Measurements from ENCODE around the gene MKLN1.
"Not testable (repeated sequence)": the region's sequence is repeated elsewhere in the genome, so short reads cannot be mapped to it uniquely, and the experiment has no call there.

Gene MKLN1

GRCh38 chr7:131307627-131308026, 20.0 kb upstream of the MKLN1 start:
- DNase-seq (ENCODE audit: low read depth in 2 of 3, low spot score in 1 of 3), result no peak

- DNase-seq (ENCODE audit: low read depth in 2 of 3, low spot score in 1 of 3), result no peak
Observed at GRCh38 chr7:131312838-131313237, 14.8 kb upstream of the MKLN1 start.

GRCh38 chr7:131320603-131321002, 7.1 kb upstream of the MKLN1 start:
- no peak for DNase-seq (ENCODE audit: low read depth in 2 of 3, low spot score in 1 of 3)

GRCh38 chr7:131321656-131322055, 6.0 kb upstream of the MKLN1 start:
- no peak for DNase-seq (ENCODE audit: low read depth in 2 of 3, low spot score in 1 of 3)

- DNase-seq (ENCODE audit: low read depth in 2 of 3, low spot score in 1 of 3), result no peak
Observed at GRCh38 chr7:131322061-131322460, 5.6 kb upstream of the MKLN1 start.

DNA sequence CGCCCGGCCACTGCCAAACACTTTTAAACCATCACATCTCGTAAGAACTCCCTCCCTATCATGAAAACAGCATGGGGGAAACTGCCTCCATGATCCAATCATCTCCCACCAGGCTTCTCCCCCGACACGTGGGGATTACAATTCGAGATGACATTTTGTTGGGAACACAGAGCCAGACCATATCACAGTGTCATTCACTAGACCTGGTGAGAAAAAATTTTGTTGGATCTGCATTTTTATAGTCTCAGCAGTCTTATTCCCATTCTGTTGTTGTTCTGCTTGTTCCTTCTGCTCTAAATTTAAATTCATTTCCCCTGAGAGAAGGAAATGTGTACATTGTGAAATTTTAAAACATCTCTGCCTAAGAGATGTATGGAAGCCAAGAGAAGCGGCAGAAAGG, 4.8 kb upstream of the MKLN1 start:
- no peak for DNase-seq (ENCODE audit: low read depth in 2 of 3, low spot score in 1 of 3)

DNA sequence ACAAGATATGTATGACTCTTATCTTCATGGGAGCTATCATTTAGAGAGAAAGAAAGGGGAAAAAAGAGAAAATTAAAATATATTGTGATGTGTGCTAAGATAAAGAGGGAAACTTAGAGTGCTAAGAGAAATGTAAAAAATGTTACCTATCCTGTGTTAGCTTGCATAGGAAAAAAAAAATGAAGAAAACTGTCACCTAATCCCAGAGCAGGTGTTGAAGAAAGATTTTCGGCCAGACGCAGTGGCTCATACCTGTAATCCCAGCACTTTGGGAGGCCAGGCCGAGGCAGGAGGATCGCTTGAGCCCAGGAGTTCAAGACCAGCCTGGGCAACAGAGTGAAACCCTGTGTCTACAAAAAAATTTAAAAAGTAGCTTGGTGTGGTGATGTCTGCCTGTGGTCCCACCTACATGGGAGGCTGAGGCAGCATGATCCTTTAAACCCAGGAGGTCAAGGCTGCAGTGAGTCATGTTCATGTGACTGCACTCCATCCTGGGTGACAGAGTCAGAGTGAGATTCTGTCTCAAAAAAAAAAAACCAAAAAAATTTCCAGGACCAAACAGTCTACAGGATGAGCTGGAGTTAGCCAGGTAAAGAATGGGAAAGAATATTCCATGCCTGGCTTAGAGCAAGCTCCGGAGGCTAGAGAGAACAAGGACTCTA, 2.4 kb upstream of the MKLN1 start:
- DNase-seq (ENCODE audit: low read depth in 2 of 3, low spot score in 1 of 3), result no peak

GRCh38 chr7:131326576-131326975, 1.1 kb upstream of the MKLN1 start:
- DNase-seq (ENCODE audit: low read depth in 2 of 3, low spot score in 1 of 3), result no peak

GRCh38 chr7:131327049-131327625, 539 bp upstream of the MKLN1 start:
- no peak for DNase-seq (ENCODE audit: low read depth in 2 of 3, low spot score in 1 of 3)

GRCh38 chr7:131328377-131329175, 900 bp downstream of the MKLN1 start:
- no peak for DNase-seq (ENCODE audit: low read depth in 2 of 3, low spot score in 1 of 3)

DNA sequence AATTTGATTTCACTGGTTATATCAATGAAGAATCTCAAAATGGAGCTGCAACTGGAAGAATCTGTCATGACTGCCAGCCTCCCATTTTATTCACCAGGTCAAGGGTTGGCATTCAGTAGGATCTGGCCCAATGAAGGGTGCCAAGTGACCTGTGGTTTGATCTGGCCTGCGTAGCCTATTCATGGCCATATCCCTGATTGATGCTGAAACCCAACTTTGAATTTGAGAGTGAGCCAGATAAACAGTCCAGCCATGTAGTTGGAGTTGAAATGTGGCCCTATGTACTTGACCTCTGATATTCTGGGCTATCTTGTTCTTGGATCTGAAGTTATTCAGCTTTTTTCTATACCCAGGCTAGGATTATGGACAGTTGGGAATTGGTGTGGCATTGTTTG, 1.5 kb downstream of the MKLN1 start:
- no peak for DNase-seq (ENCODE audit: low read depth in 2 of 3, low spot score in 1 of 3)

DNA sequence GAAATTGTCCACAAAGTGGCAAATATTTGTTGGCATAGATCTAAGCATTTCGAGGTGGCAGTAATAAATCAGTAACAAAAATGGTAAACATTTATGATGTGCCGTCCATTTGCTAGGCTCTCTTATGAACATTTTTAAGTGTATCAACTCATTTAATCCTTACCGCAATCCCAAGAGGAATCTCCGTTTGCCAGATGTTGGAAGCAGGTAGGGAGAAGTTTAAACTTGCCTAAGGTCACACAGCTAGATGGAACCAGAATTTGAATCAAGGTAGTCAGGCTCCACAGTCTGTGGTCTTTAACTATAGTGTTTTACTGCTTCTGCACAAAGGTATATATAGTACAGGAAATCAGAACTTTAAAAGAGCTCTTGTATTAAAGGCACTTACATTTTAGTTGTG, 2.6 kb downstream of the MKLN1 start:
- no peak for DNase-seq (ENCODE audit: low read depth in 2 of 3, low spot score in 1 of 3)

DNA sequence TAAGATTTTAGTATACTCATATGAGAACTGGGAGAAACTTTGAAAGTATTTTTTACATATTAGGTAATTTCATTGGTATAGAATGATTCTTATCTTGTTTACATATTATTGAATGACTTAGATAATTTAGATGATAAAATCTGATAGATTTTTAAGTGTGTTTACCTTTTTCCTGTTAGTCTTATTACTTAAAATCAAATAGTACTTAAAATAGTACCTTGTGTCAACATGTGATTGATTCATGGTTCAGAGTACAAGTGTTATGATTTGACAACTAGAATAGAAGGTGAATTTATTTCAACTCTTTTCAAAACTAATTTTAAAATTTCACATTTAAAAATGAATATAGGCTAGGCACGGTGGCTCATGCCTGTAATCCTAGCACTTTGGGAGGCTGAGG, 4.1 kb downstream of the MKLN1 start:
- no peak for DNase-seq (ENCODE audit: low read depth in 2 of 3, low spot score in 1 of 3)

- not testable (repeated sequence) for DNase-seq (ENCODE audit: low read depth in 2 of 3, low spot score in 1 of 3)
Observed at GRCh38 chr7:131332729-131333128, 5.1 kb downstream of the MKLN1 start.

DNA sequence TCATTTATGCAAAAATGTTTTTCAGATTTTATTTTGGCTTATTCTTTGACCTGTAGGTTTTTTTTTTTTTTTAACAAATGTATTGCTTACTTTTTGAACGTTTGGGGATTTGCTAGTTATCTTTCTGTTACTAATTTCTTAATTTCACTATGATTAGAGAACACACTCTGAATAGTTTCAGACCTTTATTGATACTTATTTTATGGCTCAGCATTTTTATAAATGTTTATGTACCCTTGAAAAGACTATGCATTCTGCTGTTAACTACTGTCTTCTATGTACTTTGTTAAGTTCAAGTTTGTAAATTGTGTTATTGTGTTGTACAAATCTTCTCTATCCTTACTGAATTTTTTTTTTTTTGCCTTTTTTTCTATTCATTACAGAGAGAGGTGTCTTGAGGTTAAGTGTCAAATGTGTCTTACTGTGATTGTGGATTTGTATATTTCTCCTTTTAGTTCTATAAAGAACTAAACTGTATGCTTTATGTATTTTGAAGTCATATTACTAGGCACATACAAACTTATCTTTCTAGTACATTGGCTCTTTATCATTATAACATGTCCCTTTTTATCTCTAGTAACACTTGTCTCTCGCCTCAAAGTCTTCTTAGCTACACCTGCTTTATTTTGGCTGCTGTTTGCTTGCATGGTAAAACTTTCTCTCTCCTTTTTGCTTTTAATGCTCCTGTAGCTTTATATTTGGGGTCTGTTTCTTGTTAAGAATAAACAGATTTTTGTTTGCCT, 8.1 kb downstream of the MKLN1 start:
- DNase-seq (ENCODE audit: low read depth in 2 of 3, low spot score in 1 of 3), result no peak

GRCh38 chr7:131336956-131337355, 9.3 kb downstream of the MKLN1 start:
- no peak for DNase-seq (ENCODE audit: low read depth in 2 of 3, low spot score in 1 of 3)

- no peak for DNase-seq (ENCODE audit: low read depth in 2 of 3, low spot score in 1 of 3)
Observed at GRCh38 chr7:131338173-131338572, 10.5 kb downstream of the MKLN1 start.

GRCh38 chr7:131338691-131339390, 11.2 kb downstream of the MKLN1 start:
- no peak for DNase-seq (ENCODE audit: low read depth in 2 of 3, low spot score in 1 of 3)

DNA sequence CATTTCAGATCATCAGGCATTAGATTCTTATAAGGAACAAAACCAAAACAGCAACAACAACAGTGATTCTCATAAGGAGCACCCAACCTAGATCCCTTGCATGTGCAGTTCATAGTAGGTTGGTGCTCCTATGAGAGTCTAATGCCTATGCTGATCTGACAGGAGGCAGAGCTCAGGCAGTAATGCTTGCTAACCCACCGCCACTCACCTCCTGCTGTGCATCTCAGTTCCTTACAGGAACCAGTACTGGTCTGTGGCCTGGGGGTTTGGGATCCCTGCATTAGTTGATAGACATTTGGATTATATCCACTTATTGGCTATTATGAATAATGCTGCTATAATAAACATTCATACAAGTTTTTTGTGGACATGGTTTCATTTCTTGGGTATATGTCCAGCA, 14.0 kb downstream of the MKLN1 start:
- no peak for DNase-seq (ENCODE audit: low read depth in 2 of 3, low spot score in 1 of 3)

GRCh38 chr7:131342864-131343442, 15.3 kb downstream of the MKLN1 start:
- no peak for DNase-seq (ENCODE audit: low read depth in 2 of 3, low spot score in 1 of 3)
